Measurements from ENCODE around the gene SEMA5A.

GRCh38 chr5:9437741-9438240, 108.1 kb downstream of the SEMA5A start:
- TF ChIP-seq CTCF (IDR thresholded peaks at IDR 0.05): no peak
- no peak for TF ChIP-seq POLR2A (IDR thresholded peaks at IDR 0.05)

All from uterus (tissue), 2 donors.